ENCODE results near the gene CACNA1I. TPM values are rescaled to one million over a fixed set of nuclear protein-coding genes. Genes with fewer than 3 reads are reported as not detected.

The CACNA1I gene
- total and polyA plus RNA-seq, 2 experiments from 2014 or later, result 0.42 to 2.4 TPM

DNA sequence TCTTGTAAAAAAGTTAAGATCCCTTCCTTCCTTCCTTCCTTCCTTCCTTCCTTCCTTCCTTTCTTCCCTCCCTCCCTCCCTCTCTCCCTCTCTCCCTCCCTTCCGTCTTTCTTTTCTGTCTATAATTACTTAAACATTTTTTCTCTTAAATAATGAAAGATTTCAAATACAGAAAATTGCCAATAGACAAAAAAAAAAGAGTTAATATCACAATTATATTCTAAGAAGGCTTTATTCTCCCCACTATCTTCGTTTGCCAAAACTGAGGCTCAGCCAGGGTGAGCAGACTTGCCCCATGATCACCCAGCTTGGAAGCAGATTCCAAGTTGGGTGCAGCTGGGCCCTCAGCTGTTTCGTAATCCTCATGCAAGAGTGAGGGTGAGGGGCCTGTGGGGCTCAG is 327 bp upstream of the CACNA1I start:
- Histone ChIP-seq H3K79me2 (replicated peaks; ENCODE audit: insufficient read depth) (no peaks in the 10 kb centered on the region), H3K4me1 (ENCODE audit: insufficient read depth) (no peaks in the 10 kb centered on the region), H2AFZ (no peak overlapping the region), H3K36me3 (ENCODE audit: insufficient read depth) (no peaks in the 10 kb centered on the region), H3K4me3 (no peak overlapping the region), H4K20me1 (replicated peaks; ENCODE audit: insufficient read depth) (no peaks in the 10 kb centered on the region), H3F3A (replicated peaks; ENCODE audit: low read depth) (no peaks in the 10 kb centered on the region), H3K4me2 (no peak overlapping the region), H3K9me2 (ENCODE audit: insufficient read depth) (no peaks in the 10 kb centered on the region), H3K27me3 (ENCODE audit: insufficient read depth) (no peaks in the 10 kb centered on the region), H3K27ac (ENCODE audit: low read depth) (no peak overlapping the region)
- no peak for TF ChIP-seq JUNB (IDR thresholded peaks at IDR 0.05; ENCODE audit: unreplicated experiment)
- no peak for TF ChIP-seq REST (IDR thresholded peaks at IDR 0.05; ENCODE audit: unreplicated experiment)
- TF ChIP-seq ZNF462 (CRISPR knock-in tag; IDR thresholded peaks at IDR 0.05), result no peak
- TF ChIP-seq ZNF114 (CRISPR knock-in tag; IDR thresholded peaks at IDR 0.05), result no peak
- no peak for TF ChIP-seq POLR2AphosphoS5 (IDR thresholded peaks at IDR 0.05; ENCODE audit: low read depth)
- TF ChIP-seq NANOG (IDR thresholded peaks at IDR 0.05; ENCODE audit: borderline replicate concordance), result no peak
- no peak for TF ChIP-seq ZNF331 (CRISPR knock-in tag; IDR thresholded peaks at IDR 0.05; ENCODE audit: low read depth)
- TF ChIP-seq STAT1 (IDR thresholded peaks at IDR 0.05; ENCODE audit: unreplicated experiment), result no peak
- no peak for TF ChIP-seq CREB1 (CRISPR knock-in tag; IDR thresholded peaks at IDR 0.05; ENCODE audit: low read depth)
- no peak for TF ChIP-seq EZH2 (IDR thresholded peaks at IDR 0.05; ENCODE audit: low read depth, unreplicated experiment)
- Mint-ChIP-seq H3K36me3 (ENCODE audit: low read depth) (peaks cover 4% of the 10 kb centered on the region; the same call in 2 of the 3 replicates), H3K9me3 (peaks cover 7% of the 10 kb centered on the region), H3K4me1 (peaks cover 6% of the 10 kb centered on the region; the same call in 2 of the 3 replicates), H3K27me3 (ENCODE audit: insufficient read depth, low read depth, poor library complexity) (peaks cover 2% of the 10 kb centered on the region), H3K4me3 (no peak overlapping the region), H3K27ac (no peak overlapping the region)
- DNase-seq (ENCODE audit: low spot score), result no peak
- ATAC-seq, result no peak

Data from GM23338 (cell line).